Stomach (tissue), 9 donors: Measurements from ENCODE around the gene ABI3BP. TPM values are rescaled to one million over a fixed set of nuclear protein-coding genes. Genes with fewer than 3 reads are reported as not detected.

Source experiments
- DNase-seq, 2 donors: peaks; one replicate each; pipeline versions ENCODE4 v3.0.0 to v3.0.0-alpha.2; 2013 to 2019
- H3K27ac ChIP-seq, 5 donors: fragments of 200-600 bp in 4 of 5; sonication (generic) in 4 of 5; one replicate each; pipeline ENCODE4 v1.5.1; 2013 to 2019; ENCODE audit warnings: mild to moderate bottlenecking in 1 of 5, moderate library complexity in 1 of 5
- H3K27me3 ChIP-seq, 3 donors: fragments of 200-600 bp; sonication (generic); one replicate each; pipeline ENCODE4 v1.5.1; 2017 to 2019; ENCODE audit warnings: mixed run types in 1 of 3
- H3K36me3 ChIP-seq, 4 donors: fragments of 200-600 bp; sonication (generic); 1 replicate in 3 of 4; 2 replicates in 1 of 4; pipeline ENCODE4 v1.5.1; 2016 to 2019
- H3K4me1 ChIP-seq, 4 donors: fragments of 200-600 bp; sonication (generic); one replicate each; pipeline ENCODE4 v1.5.1; 2016 to 2019
- H3K4me3 ChIP-seq, 4 donors: fragments of 200-600 bp; sonication (generic) in 3 of 4; one replicate each; pipeline ENCODE4 v1.5.1; 2016 to 2019; ENCODE audit warnings: mild to moderate bottlenecking in 1 of 4
- H3K9me3 ChIP-seq, 4 donors: fragments of 200-600 bp; sonication (generic); one replicate each; pipeline ENCODE4 v1.5.1; 2016 to 2019
- CTCF ChIP-seq, 7 experiments: fragments of 450-650 bp in 4 of 7; fragments of 200-600 bp in 3 of 7; sonication (generic) in 3 of 7; IDR thresholded peaks; one replicate each; pipeline ENCODE4 v1.5.1; 2016 to 2019; ENCODE audit warnings: antibody characterized with exemption in 7 of 7, control low read depth in 2 of 7, mild to moderate bottlenecking in 1 of 7
- EP300 ChIP-seq: sonication (generic); formaldehyde crosslinking; IDR thresholded peaks from one replicate; pipeline ENCODE4 v1.6.1; 2017; ENCODE audit warnings: antibody characterized with exemption
- POLR2A ChIP-seq, 4 donors: fragments of 450-650 bp; IDR thresholded peaks; one replicate each; pipeline ENCODE4 v1.6.1; 2016; ENCODE audit warnings: antibody characterized with exemption in 4 of 4, control low read depth in 2 of 4, mild to moderate bottlenecking in 1 of 4, moderate library complexity in 1 of 4
- POLR2AphosphoS5 ChIP-seq, 3 donors: sonication (generic); formaldehyde crosslinking; IDR thresholded peaks; one replicate each; pipeline ENCODE4 v1.6.1; 2016; ENCODE audit warnings: antibody characterized with exemption in 3 of 3
- WGBS, 5 donors: extraction: QIAGEN DNeasy Blood & Tissue Kit in 3 of 5; methylation state at CpG; one replicate each; pipeline versions ENCODE4 v1.1.5 to v1.1.7; 2013 to 2018; 5-methylcytosine and 5-hydroxymethylcytosine counted together
- intact Hi-C: fragments of 100-400 bp; cut with DNase I; formaldehyde crosslinking; loops from one replicate; pipeline ENCODE4 v1.15.1; 2023; ENCODE audit warnings: low total_unique reads
- polyA plus RNA-seq, 3 donors: library from polyadenylated mRNA; stranded (reverse); fragments of 200-250 nt; gene quantifications; one replicate each; pipeline ENCODE4 v1.2.3, GENCODE V29; 2013
- total RNA-seq, 5 donors: library from RNA; depleted of rRNA; stranded (reverse); fragments of >200 nt; gene quantifications; one replicate each; pipeline versions ENCODE4 v1.1.0 to v1.2.3, GENCODE V29; 2014 to 2016
- donor health status: healthy with polysubstance abuse.
- donor health status: Bipolar disorder and iron deficiency.
- donor health status: healthy.

Gene ABI3BP
- total and polyA plus RNA-seq, 8 donors: 1.5 to 252 (median 21.7) TPM

GRCh38 chr3:100893108-100893507, 100.1 kb downstream of the ABI3BP start:
- 57 to 85% (median 80%) methylated on average over 3 of the region's 3 CpGs for WGBS, 5 donors
- no peaks in the 10 kb centered on the region for H3K27me3 ChIP-seq
- DNase-seq: no peak
- no peaks in the 10 kb centered on the region for H3K36me3 ChIP-seq
- intact Hi-C loops: loop anchor here (10.0 kb wide), 1 partner anchor 302 kb away; no protein-coding TSS in a partner anchor
- H3K9me3 ChIP-seq: no peaks in the 10 kb centered on the region
- H3K4me3 ChIP-seq: no peak overlapping the region
- no peak for TF ChIP-seq CTCF (IDR thresholded peaks at IDR 0.05)
- TF ChIP-seq POLR2AphosphoS5 (IDR thresholded peaks at IDR 0.05): no peak
- TF ChIP-seq EP300: no peak
- no peak for TF ChIP-seq POLR2A (IDR thresholded peaks at IDR 0.05)
- H3K27ac ChIP-seq: no peak overlapping the region
- peaks cover 0 to 5% (median 0%) of the 10 kb centered on the region in 4 donors for H3K4me1 ChIP-seq

DNA sequence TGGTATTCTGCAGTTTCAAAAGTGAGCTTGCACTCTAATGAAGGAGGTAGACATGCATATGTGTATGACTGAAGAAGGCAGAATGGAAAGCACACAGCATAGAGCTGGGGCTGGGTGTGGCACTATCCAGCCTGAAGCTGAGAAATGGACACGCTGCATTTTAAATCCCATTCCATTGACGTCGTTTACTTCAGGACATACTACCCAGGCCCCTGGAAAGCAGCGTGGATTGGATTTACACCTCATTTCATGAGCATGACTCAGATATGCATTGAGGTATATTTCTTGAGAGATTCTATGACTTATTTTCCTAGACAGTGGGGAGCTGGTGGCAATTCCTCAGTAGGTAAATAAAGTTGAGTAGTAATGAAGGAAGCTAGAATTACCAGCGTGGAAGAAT, 101.4 kb downstream of the ABI3BP start:
- H3K4me1 ChIP-seq: peaks cover 0 to 5% (median 0%) of the 10 kb centered on the region in 4 donors
- 73 to 87% (median 82%) methylated on average over 5 of the region's 5 CpGs for WGBS, 5 donors
- H3K4me3 ChIP-seq: no peak overlapping the region
- no peaks in the 10 kb centered on the region for H3K9me3 ChIP-seq
- DNase-seq: no peak
- H3K27ac ChIP-seq: no peak overlapping the region
- intact Hi-C loops: loop anchor here (10.0 kb wide), 1 partner anchor 303 kb away; no protein-coding TSS in a partner anchor
- no peaks in the 10 kb centered on the region for H3K36me3 ChIP-seq
- no peaks in the 10 kb centered on the region for H3K27me3 ChIP-seq
- no peak for TF ChIP-seq CTCF (IDR thresholded peaks at IDR 0.05)
- no peak for TF ChIP-seq POLR2A (IDR thresholded peaks at IDR 0.05)
- no peak for TF ChIP-seq EP300
- no peak for TF ChIP-seq POLR2AphosphoS5 (IDR thresholded peaks at IDR 0.05)

- Histone ChIP-seq H3K27me3 (no peaks in the 10 kb centered on the region), H3K4me3 (no peak overlapping the region), H3K36me3 (no peaks in the 10 kb centered on the region), H3K4me1 (peaks cover 0 to 5% (median 0%) of the 10 kb centered on the region in 4 donors), H3K9me3 (no peaks in the 10 kb centered on the region), H3K27ac (no peak overlapping the region)
- 16 to 42% (median 30%) methylated on average over 2 of the region's 2 CpGs for WGBS, 5 donors
- no peak for DNase-seq
- intact Hi-C loops: loop anchor here (10.0 kb wide), 1 partner anchor 304 kb away; no protein-coding TSS in a partner anchor
- TF ChIP-seq CTCF (IDR thresholded peaks at IDR 0.05) (no peak), EP300 (no peak), POLR2A (IDR thresholded peaks at IDR 0.05) (no peak), POLR2AphosphoS5 (IDR thresholded peaks at IDR 0.05) (no peak)
These were observed 102.2 kb downstream of the ABI3BP start for GRCh38 chr3:100891033-100891432.

DNA sequence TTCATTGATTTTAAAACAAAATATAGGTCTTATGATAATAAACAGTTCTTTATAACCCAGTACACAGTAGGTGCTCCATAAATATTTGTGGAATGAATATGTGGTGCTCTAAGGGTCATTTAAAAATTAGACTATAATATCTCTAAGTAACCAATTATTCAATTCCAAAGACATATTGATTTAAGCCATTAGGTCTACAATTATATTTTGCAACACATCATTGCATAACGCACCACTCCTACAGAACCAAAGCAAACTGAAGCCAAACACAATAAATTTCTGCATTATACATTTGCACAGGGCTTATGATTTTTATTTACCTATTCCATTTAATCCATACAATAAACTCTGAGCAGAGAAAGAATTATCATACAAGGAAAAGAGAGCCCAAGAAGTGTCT, 104.3 kb downstream of the ABI3BP start:
- H3K9me3 ChIP-seq: no peaks in the 10 kb centered on the region
- H3K27ac ChIP-seq: no peak overlapping the region
- peaks cover 0 to 5% (median 0%) of the 10 kb centered on the region in 4 donors for H3K4me1 ChIP-seq
- TF ChIP-seq POLR2AphosphoS5 (IDR thresholded peaks at IDR 0.05) (no peak), EP300 (no peak), CTCF (IDR thresholded peaks at IDR 0.05) (no peak), POLR2A (IDR thresholded peaks at IDR 0.05) (no peak)
- H3K27me3 ChIP-seq: no peaks in the 10 kb centered on the region
- 78 to 91% (median 83%) methylated on average over 1 of the region's 1 CpG for WGBS, 5 donors
- intact Hi-C loops: no loop called here
- no peak overlapping the region for H3K4me3 ChIP-seq
- no peak for DNase-seq
- no peaks in the 10 kb centered on the region for H3K36me3 ChIP-seq
